Tibial nerve (tissue), 3 donors: ENCODE results near the gene TMEM207.

ENCODE experiments used
- POLR2A ChIP-seq, 2 donors: fragments of 450-650 bp; IDR thresholded peaks; one replicate each; pipeline ENCODE4 v1.6.1; 2017; ENCODE audit warnings: antibody characterized with exemption in 2 of 2, mild to moderate bottlenecking in 2 of 2, moderate library complexity in 2 of 2
- TF ChIP-seq, protein P1 (sequence below), 5 experiments: fragments of 200-600 bp in 3 of 5; fragments of 450-650 bp in 2 of 5; sonication (generic) in 3 of 5; IDR thresholded peaks; one replicate each; pipeline ENCODE4 v1.5.1; 2016 to 2019; ENCODE audit warnings: antibody characterized with exemption in 5 of 5, mild to moderate bottlenecking in 3 of 5, moderate library complexity in 2 of 5

DNA sequence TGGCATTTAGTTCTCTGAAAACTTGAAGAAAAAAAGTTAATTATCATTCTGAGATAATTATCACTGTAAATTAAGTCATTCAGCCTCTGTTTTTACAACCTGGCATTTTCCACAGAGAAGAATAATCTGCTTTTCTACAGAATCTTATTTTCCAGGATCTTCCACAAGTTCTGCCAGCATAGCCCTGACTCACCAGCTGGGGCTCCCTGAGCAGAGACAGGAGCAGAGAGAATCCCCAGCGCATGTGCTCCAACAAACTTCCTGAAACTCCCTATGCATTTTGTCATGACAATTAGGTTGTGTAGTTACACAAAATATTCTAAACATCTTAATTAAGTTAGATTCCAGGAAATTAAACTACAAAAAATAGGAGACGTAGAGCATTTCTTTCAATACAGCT is 32.1 kb upstream of the TMEM207 start:
- TF ChIP-seq, protein P1, sequence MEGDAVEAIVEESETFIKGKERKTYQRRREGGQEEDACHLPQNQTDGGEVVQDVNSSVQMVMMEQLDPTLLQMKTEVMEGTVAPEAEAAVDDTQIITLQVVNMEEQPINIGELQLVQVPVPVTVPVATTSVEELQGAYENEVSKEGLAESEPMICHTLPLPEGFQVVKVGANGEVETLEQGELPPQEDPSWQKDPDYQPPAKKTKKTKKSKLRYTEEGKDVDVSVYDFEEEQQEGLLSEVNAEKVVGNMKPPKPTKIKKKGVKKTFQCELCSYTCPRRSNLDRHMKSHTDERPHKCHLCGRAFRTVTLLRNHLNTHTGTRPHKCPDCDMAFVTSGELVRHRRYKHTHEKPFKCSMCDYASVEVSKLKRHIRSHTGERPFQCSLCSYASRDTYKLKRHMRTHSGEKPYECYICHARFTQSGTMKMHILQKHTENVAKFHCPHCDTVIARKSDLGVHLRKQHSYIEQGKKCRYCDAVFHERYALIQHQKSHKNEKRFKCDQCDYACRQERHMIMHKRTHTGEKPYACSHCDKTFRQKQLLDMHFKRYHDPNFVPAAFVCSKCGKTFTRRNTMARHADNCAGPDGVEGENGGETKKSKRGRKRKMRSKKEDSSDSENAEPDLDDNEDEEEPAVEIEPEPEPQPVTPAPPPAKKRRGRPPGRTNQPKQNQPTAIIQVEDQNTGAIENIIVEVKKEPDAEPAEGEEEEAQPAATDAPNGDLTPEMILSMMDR (IDR thresholded peaks at IDR 0.05): no peak
- TF ChIP-seq POLR2A (IDR thresholded peaks at IDR 0.05): no peak
